ENCODE results near the gene HOXC5. TPM values are rescaled to one million over a fixed set of nuclear protein-coding genes. Genes with fewer than 3 reads are reported as not detected.

Gene HOXC5
- polyA plus RNA-seq, 2 donors, result 0.41 to 0.96 TPM

DNA sequence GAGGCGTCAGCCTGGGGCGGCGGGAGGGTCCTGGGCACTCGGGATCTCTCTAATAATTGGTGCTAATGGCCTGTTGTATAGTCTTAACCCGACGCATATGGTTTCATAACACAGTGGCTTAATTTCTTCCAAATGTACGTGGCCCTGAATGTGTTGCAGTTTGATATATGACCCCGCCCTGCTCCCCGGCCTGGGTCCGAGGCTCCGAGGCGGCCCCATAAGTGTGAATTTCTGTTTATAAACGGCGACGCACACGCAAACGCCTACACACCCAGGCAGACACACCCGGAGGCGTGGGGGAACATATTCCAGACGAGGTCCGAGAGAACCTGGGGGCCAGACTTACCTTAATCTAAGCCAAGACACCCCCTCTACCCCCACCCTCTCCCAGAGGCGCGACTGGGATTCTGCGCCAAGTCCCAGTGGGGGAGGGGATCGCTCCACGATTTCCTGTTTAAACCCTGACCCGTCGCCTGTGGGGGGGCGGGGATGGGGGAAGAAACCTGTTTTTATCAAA lies 14.3 kb upstream of the HOXC5 start:
- WGBS, 2 donors, result 49 to 61% methylated on average over 29 of the region's 29 CpGs
- peak overlapping the region; percentile 51 to 64 for H3K4me3 ChIP-seq (ENCODE audit: low read depth in 1 of 2, low read length in 2 of 2)
- H3K4me1 ChIP-seq (ENCODE audit: control insufficient read depth in 2 of 2, insufficient read depth in 2 of 2, low read length in 1 of 2), result peaks cover 3 to 9% of the 10 kb centered on the region in 2 donors
- H3K36me3 ChIP-seq (ENCODE audit: control insufficient read depth in 2 of 2, insufficient read depth in 2 of 2, low read length in 1 of 2), result no peaks in the 10 kb centered on the region
- peaks cover 0 to 5% of the 10 kb centered on the region in 2 donors for H3K27me3 ChIP-seq (ENCODE audit: control insufficient read depth in 1 of 2, insufficient read depth in 2 of 2, low read length in 2 of 2)
- peak overlapping the region in 1 of 2 donors; percentile 27 for H3K27ac ChIP-seq (ENCODE audit: low read depth in 2 of 2, low read length in 1 of 2)
- no peaks in the 10 kb centered on the region for H3K9me3 ChIP-seq (ENCODE audit: control insufficient read depth in 2 of 2, insufficient read depth in 1 of 2, low read depth in 1 of 2, low read length in 1 of 2)

DNA sequence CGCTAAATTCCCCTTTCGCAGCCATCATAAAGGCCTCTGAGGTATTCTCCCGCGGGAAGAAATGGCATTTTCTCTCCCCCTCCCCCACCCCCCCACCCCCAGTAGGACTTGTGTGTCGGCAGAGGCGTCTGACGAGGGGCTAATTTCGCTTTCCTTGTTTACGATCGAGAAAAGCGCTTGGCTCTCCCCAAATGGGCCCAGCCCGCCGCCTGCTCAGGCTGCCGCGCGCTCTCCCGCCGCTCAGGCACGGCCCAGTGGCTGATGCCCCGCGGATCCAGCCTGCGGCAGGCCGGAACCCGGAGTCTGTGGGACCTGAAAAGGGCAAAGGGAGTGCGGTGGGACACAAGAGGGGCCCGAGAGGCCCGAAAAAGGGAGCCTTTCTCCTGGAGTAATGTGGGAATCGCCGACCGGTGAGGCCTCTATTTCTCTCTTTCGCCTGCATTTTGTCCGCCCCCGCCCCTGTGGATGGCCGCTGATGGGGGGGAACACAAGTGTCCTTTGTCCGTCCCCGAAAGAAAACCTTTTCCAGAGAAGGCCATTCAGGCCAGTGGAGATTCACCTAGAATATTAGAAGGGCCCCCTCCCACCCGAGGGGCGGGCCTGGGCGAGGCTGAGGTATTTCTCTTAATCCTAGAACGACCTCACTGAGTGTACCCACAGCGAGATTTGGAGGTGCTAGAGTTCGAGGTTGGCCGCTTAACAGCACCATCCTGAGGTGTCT lies 13.6 kb upstream of the HOXC5 start:
- Histone ChIP-seq H3K36me3 (ENCODE audit: control insufficient read depth in 2 of 2, insufficient read depth in 2 of 2, low read length in 1 of 2) (no peaks in the 10 kb centered on the region), H3K4me3 (ENCODE audit: low read depth in 1 of 2, low read length in 2 of 2) (no peak overlapping the region), H3K27ac (ENCODE audit: low read depth in 2 of 2, low read length in 1 of 2) (no peak overlapping the region), H3K9me3 (ENCODE audit: control insufficient read depth in 2 of 2, insufficient read depth in 1 of 2, low read depth in 1 of 2, low read length in 1 of 2) (no peaks in the 10 kb centered on the region), H3K27me3 (ENCODE audit: control insufficient read depth in 1 of 2, insufficient read depth in 2 of 2, low read length in 2 of 2) (peaks cover 0 to 3% of the 10 kb centered on the region in 2 donors), H3K4me1 (ENCODE audit: control insufficient read depth in 2 of 2, insufficient read depth in 2 of 2, low read length in 1 of 2) (peaks cover 3 to 9% of the 10 kb centered on the region in 2 donors)
- 48 to 67% methylated on average over 43 of the region's 43 CpGs for WGBS, 2 donors

DNA sequence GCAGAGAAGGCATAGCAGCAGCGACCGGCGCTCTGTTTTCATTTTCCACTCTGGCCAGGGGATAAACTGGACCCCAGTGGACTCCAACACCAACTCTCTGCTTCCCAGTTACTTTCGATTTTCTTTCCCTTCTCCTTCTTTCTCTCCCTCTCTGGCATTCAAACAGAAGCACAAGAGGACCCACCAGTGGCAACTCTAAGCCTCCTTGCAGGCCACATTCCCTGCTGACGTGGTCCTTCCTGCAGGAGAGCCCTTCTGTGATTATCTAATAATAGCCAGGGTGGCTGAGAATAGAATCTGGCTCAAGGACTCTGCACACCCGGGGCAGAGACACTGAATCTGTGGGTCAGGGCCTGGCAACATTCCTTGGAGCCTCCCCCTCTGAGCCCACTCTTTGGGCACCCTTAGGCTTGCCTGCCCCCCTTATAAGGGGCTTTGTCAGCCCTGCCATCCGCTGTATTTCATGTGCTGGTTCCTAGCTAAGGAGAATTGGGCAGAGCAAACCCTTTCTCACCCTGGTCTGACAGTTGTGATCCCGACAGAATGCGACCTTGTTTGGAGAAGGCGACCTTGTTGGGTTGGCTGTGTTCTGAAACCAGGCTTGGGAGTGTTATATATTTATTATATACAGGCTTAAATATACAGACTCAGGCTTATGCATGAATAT lies 12.8 kb upstream of the HOXC5 start:
- Histone ChIP-seq H3K4me3 (ENCODE audit: low read depth in 1 of 2, low read length in 2 of 2) (no peak overlapping the region), H3K27me3 (ENCODE audit: control insufficient read depth in 1 of 2, insufficient read depth in 2 of 2, low read length in 2 of 2) (peaks cover 0 to under 1% of the 10 kb centered on the region in 2 donors), H3K27ac (ENCODE audit: low read depth in 2 of 2, low read length in 1 of 2) (no peak overlapping the region), H3K9me3 (ENCODE audit: control insufficient read depth in 2 of 2, insufficient read depth in 1 of 2, low read depth in 1 of 2, low read length in 1 of 2) (no peaks in the 10 kb centered on the region), H3K4me1 (ENCODE audit: control insufficient read depth in 2 of 2, insufficient read depth in 2 of 2, low read length in 1 of 2) (peaks cover 3 to 6% of the 10 kb centered on the region in 2 donors), H3K36me3 (ENCODE audit: control insufficient read depth in 2 of 2, insufficient read depth in 2 of 2, low read length in 1 of 2) (no peaks in the 10 kb centered on the region)
- WGBS, 2 donors, result 50 to 60% methylated on average over 10 of the region's 10 CpGs

DNA sequence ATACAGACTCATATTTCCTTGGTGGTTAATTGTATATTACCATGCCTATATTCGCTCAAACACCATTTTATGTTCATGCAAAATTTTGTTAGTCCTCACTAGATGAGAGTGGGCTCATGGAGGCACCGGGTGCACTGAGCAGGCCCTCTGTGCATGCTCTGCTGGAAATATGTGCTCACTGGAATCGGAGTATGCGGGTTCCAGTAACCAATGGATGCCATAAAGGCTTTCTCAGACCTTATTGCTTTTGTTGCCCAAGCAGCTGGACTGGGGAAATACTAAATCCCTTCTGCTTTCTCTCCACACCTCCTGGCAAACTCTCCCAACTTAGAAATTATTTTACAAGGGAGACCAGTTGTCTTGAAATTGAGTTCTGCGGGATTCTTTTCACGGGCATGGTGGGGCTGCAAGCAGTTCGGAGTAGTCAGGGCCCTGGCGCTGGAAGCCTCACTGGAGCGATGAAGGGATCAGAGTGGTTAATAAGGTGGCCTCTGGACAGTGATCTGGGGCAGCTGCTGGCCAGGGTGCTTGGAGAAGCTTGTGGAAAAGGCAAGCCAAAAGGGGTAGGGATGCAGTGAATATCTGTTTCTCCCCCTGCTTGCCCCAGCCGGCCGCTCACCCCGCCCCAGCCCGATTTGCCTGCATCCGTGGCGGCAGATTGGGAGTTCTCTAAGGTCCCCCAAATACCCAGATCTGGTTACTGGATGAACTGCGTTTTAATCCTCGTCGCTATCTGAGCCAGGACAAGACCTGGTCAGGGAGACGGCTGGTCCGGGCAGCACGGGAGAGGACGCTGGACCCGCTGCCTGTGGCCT lies 12.1 kb upstream of the HOXC5 start:
- peaks cover 3 to 6% of the 10 kb centered on the region in 2 donors for H3K4me1 ChIP-seq (ENCODE audit: control insufficient read depth in 2 of 2, insufficient read depth in 2 of 2, low read length in 1 of 2)
- 60 to 63% methylated on average over 23 of the region's 23 CpGs for WGBS, 2 donors
- H3K9me3 ChIP-seq (ENCODE audit: control insufficient read depth in 2 of 2, insufficient read depth in 1 of 2, low read depth in 1 of 2, low read length in 1 of 2), result no peaks in the 10 kb centered on the region
- no peak overlapping the region for H3K4me3 ChIP-seq (ENCODE audit: low read depth in 1 of 2, low read length in 2 of 2)
- H3K27ac ChIP-seq (ENCODE audit: low read depth in 2 of 2, low read length in 1 of 2), result no peak overlapping the region
- H3K36me3 ChIP-seq (ENCODE audit: control insufficient read depth in 2 of 2, insufficient read depth in 2 of 2, low read length in 1 of 2), result no peaks in the 10 kb centered on the region
- H3K27me3 ChIP-seq (ENCODE audit: control insufficient read depth in 1 of 2, insufficient read depth in 2 of 2, low read length in 2 of 2), result no peaks in the 10 kb centered on the region

DNA sequence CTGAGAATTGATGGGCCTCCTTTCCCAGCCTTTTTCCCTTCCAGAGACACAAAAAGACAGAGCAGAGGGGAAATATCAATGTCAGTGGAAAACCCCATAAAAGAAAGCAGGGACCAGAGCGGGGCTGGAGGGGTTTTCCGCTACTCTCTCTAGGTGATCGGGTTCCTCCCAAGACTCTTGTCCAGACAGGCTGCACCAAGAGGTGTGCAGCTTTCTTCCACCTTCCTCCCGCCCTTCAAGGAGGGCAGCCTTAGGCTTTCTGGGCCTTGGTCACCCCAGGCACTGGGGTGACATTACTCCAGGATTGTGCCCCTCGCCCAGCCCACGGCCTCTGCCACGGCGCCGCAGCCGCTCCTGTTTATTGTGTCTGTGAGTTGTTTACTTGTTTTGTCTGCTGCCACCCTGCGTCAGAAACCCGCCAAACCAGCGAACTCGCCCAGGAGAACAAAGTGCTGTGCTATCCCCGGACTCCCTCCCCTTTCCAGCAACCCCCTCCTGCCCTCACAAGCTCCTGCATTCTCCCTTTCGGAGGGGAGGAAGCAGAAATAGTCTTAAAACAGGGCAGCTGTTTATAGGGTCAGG lies 11.3 kb upstream of the HOXC5 start:
- Histone ChIP-seq H3K27ac (ENCODE audit: low read depth in 2 of 2, low read length in 1 of 2) (no peak overlapping the region), H3K4me3 (ENCODE audit: low read depth in 1 of 2, low read length in 2 of 2) (no peak overlapping the region), H3K4me1 (ENCODE audit: control insufficient read depth in 2 of 2, insufficient read depth in 2 of 2, low read length in 1 of 2) (peaks cover 3 to 6% of the 10 kb centered on the region in 2 donors), H3K36me3 (ENCODE audit: control insufficient read depth in 2 of 2, insufficient read depth in 2 of 2, low read length in 1 of 2) (no peaks in the 10 kb centered on the region), H3K27me3 (ENCODE audit: control insufficient read depth in 1 of 2, insufficient read depth in 2 of 2, low read length in 2 of 2) (no peaks in the 10 kb centered on the region), H3K9me3 (ENCODE audit: control insufficient read depth in 2 of 2, insufficient read depth in 1 of 2, low read depth in 1 of 2, low read length in 1 of 2) (no peaks in the 10 kb centered on the region)
- WGBS, 2 donors, result 21 to 29% methylated on average over 16 of the region's 16 CpGs

DNA sequence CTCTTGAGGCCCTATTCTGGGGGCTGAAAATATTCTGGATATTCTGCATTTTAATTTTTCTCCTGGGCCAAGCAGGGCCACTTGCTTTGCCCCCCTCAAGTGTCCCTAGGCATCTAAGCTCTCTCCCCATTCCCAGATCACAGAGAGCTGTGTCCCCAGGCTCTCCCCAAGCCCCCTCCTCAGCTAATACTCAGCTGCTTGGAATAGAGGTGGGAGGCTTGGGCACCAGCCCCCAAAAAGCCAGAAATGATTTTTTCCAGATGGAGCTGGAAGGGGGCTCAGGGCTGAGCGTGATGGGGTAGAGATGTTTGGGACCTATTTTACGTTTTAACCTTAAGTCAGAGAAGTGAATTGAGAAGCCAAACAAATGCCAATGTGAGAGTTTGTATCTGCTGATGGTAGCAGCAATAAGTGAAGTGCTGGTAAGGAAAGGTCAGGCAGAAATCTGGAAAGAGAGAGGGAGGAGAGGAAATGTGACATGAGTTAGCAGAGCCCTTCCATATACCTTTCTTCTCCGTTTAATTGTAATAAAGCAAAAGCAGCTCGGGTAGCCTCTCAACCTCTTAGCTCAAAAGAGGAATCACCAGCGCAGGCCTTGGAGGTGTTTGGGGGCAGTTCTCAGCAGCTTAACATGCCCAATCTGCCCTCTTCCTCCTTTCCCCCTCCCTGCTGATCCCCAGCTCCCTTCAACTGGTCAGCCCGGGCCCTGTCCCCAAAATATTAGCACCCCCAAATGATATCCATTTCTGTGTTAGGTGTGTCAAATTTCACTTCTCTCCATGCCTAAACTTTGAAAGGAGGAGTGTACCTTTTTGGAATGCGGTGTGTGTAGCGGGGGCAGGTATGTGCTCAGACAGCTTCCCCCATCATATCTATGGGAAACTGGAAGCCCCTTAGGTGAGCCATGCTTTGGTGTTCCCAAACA lies 9.6 kb upstream of the HOXC5 start:
- peaks cover 1 to 4% of the 10 kb centered on the region in 2 donors for H3K4me1 ChIP-seq (ENCODE audit: control insufficient read depth in 2 of 2, insufficient read depth in 2 of 2, low read length in 1 of 2)
- WGBS, 2 donors, result 54 to 65% methylated on average over 8 of the region's 8 CpGs
- no peaks in the 10 kb centered on the region for H3K36me3 ChIP-seq (ENCODE audit: control insufficient read depth in 2 of 2, insufficient read depth in 2 of 2, low read length in 1 of 2)
- no peak overlapping the region for H3K27ac ChIP-seq (ENCODE audit: low read depth in 2 of 2, low read length in 1 of 2)
- no peak overlapping the region for H3K4me3 ChIP-seq (ENCODE audit: low read depth in 1 of 2, low read length in 2 of 2)
- peaks cover 0 to 2% of the 10 kb centered on the region in 2 donors for H3K27me3 ChIP-seq (ENCODE audit: control insufficient read depth in 1 of 2, insufficient read depth in 2 of 2, low read length in 2 of 2)
- H3K9me3 ChIP-seq (ENCODE audit: control insufficient read depth in 2 of 2, insufficient read depth in 1 of 2, low read depth in 1 of 2, low read length in 1 of 2), result no peaks in the 10 kb centered on the region

DNA sequence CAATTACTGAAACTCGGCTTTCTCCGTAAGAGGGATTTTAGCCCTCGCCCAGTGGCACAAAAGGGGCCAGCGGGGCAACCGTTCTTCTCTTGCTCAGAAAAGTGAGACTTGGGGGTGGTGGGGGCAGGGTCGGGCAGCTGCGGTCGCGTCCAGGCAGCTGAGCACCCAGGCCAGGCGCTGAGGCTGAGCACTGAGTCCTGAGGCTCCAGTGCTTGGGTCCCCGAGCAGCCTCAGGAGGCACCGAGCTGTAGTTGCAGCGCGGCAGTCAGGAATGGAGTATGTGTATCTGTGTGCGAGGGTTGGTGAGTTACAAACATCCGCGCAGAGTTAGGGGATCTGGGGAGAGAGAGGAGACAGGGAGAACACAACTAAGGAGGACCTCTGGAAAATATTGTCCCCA lies 8.7 kb upstream of the HOXC5 start:
- H3K27me3 ChIP-seq (ENCODE audit: control insufficient read depth in 1 of 2, insufficient read depth in 2 of 2, low read length in 2 of 2), result peaks cover 0 to 2% of the 10 kb centered on the region in 2 donors
- no peaks in the 10 kb centered on the region for H3K36me3 ChIP-seq (ENCODE audit: control insufficient read depth in 2 of 2, insufficient read depth in 2 of 2, low read length in 1 of 2)
- no peak overlapping the region for H3K4me3 ChIP-seq (ENCODE audit: low read depth in 1 of 2, low read length in 2 of 2)
- no peaks in the 10 kb centered on the region for H3K9me3 ChIP-seq (ENCODE audit: control insufficient read depth in 2 of 2, insufficient read depth in 1 of 2, low read depth in 1 of 2, low read length in 1 of 2)
- no peak overlapping the region for H3K27ac ChIP-seq (ENCODE audit: low read depth in 2 of 2, low read length in 1 of 2)
- H3K4me1 ChIP-seq (ENCODE audit: control insufficient read depth in 2 of 2, insufficient read depth in 2 of 2, low read length in 1 of 2), result no peaks in the 10 kb centered on the region
- 43 to 54% methylated on average over 17 of the region's 17 CpGs for WGBS, 2 donors

DNA sequence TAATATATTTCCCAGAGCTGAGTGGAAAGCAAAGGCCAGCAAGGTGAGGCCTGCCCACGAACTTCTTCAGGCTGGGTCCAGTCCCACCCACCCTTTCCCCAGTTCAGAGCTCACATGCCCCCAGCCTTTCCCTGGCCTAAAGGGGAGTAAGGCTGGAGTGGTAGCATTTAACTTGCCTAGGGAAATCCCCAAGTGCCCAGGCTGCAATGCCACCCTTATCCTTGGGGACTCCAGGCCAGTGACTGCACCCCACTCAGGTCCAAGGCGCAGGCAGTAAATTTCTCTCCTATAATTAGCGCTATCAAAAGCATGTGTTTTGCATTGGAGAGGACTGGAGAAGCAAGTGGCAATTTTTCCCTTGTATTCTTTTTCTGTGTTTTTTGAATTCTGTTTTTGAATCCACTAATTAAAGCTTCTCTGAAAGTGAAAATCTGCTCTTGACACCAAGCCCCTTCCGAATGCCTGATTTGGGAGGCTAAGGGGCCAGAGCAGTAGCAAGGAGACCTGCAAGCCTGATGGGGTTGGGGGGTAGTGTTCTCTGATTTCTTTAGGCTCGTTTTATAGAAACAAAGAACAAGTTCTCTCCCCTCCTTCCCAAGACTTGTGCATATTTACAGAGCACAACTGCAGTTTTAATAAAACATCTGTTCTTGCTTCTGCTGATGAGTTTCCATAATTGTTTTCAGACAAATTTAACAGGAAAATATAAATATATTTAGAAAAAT lies 8.1 kb upstream of the HOXC5 start:
- Histone ChIP-seq H3K36me3 (ENCODE audit: control insufficient read depth in 2 of 2, insufficient read depth in 2 of 2, low read length in 1 of 2) (no peaks in the 10 kb centered on the region), H3K4me3 (ENCODE audit: low read depth in 1 of 2, low read length in 2 of 2) (no peak overlapping the region), H3K4me1 (ENCODE audit: control insufficient read depth in 2 of 2, insufficient read depth in 2 of 2, low read length in 1 of 2) (no peaks in the 10 kb centered on the region), H3K9me3 (ENCODE audit: control insufficient read depth in 2 of 2, insufficient read depth in 1 of 2, low read depth in 1 of 2, low read length in 1 of 2) (no peaks in the 10 kb centered on the region), H3K27ac (ENCODE audit: low read depth in 2 of 2, low read length in 1 of 2) (no peak overlapping the region), H3K27me3 (ENCODE audit: control insufficient read depth in 1 of 2, insufficient read depth in 2 of 2, low read length in 2 of 2) (peaks cover 0 to 5% of the 10 kb centered on the region in 2 donors)
- WGBS, 2 donors, result 46 to 61% methylated on average over 5 of the region's 5 CpGs

Data from esophagus (tissue), 2 donors.